CD4-positive, alpha-beta T cell (primary cell): ENCODE measurements around the gene SFTA2. TPM values are rescaled to one million over a fixed set of nuclear protein-coding genes. Genes with fewer than 3 reads are reported as not detected.

ENCODE experiments used
- ATAC-seq: fragments of 200-7000 bp; cut with Tn5 transposase; one replicate; pipeline ENCODE4 v1.10.0; 2022; ENCODE audit warnings: mild to moderate bottlenecking; ENCODE audit not compliant: poor library complexity
- CTCF ChIA-PET: fragments of 350-600 bp; sonication (Branson Sonifier 250); formaldehyde crosslinking; loops from one replicate; lab custom pipeline; 2021; ENCODE audit warnings: antibody characterized with exemption, inconsistent platforms; lab: Charles Lee
- POLR2A ChIA-PET: fragments of 350-600 bp; sonication (Branson Sonifier 250); formaldehyde crosslinking; loops from one replicate; lab custom pipeline; 2021; ENCODE audit warnings: antibody characterized with exemption, inconsistent platforms; lab: Charles Lee
- DNase-seq, 14 experiments: peaks; one replicate each; pipeline ENCODE4 v3.0.0-alpha.2; 2013 to 2020; ENCODE audit warnings: mixed read lengths in 2 of 14
- H3K27ac ChIP-seq, 2 donors: one replicate each; pipeline versions ENCODE4 v1.5.1 to v1.7.0; 2013; ENCODE audit warnings: low read length in 2 of 2, low read depth in 1 of 2, mild to moderate bottlenecking in 1 of 2
- H3K27me3 ChIP-seq, 2 experiments: 1 replicate in 1 of 2; 2 replicates in 1 of 2; pipeline versions ENCODE4 v1.6.1 to v1.7.0; 2013; ENCODE audit warnings: low read length in 2 of 2, control low read depth in 1 of 2, mild to moderate bottlenecking in 1 of 2, moderate library complexity in 1 of 2; ENCODE audit not compliant: insufficient read depth in 2 of 2, control insufficient read depth in 1 of 2
- H3K36me3 ChIP-seq: one replicate; pipeline ENCODE4 v1.6.1; 2013; ENCODE audit warnings: low read length, control low read depth; ENCODE audit not compliant: insufficient read depth
- H3K4me1 ChIP-seq: one replicate; pipeline ENCODE4 v1.6.1; 2013; ENCODE audit warnings: low read length, control low read depth; ENCODE audit not compliant: insufficient read depth
- H3K4me3 ChIP-seq: one replicate; pipeline ENCODE4 v1.5.1; 2013; ENCODE audit warnings: mild to moderate bottlenecking, low read length, moderate library complexity
- H3K9me3 ChIP-seq, 2 experiments: 1 replicate in 1 of 2; 2 replicates in 1 of 2; pipeline versions ENCODE4 v1.6.1 to v1.7.0; 2013; ENCODE audit warnings: low read length in 2 of 2, mild to moderate bottlenecking in 2 of 2, control low read depth in 1 of 2, moderate library complexity in 1 of 2; ENCODE audit not compliant: control insufficient read depth in 1 of 2, insufficient read depth in 1 of 2
- H3K27ac Mint-ChIP-seq: one replicate; pipeline ENCODE4 v1.8.0; 2020; ENCODE audit warnings: mixed read lengths
- H3K27me3 Mint-ChIP-seq: one replicate; pipeline ENCODE4 v1.8.0; 2021; ENCODE audit warnings: mixed read lengths
- H3K36me3 Mint-ChIP-seq: one replicate; pipeline ENCODE4 v1.8.0; 2021; ENCODE audit warnings: low read depth, mixed read lengths
- H3K4me1 Mint-ChIP-seq: one replicate; pipeline ENCODE4 v1.8.0; 2021; ENCODE audit warnings: low read depth, mixed read lengths
- H3K4me3 Mint-ChIP-seq: one replicate; pipeline ENCODE4 v1.8.0; 2020; ENCODE audit warnings: mild to moderate bottlenecking, mixed read lengths
- H3K9me3 Mint-ChIP-seq: one replicate; pipeline ENCODE4 v1.8.0; 2020; ENCODE audit warnings: mixed read lengths
- intact Hi-C, 2 experiments: fragments of 100-400 bp; cut with DNase I in 1 of 2; cut with micrococcal nuclease in 1 of 2; formaldehyde crosslinking; loops; one replicate each; pipeline versions ENCODE4 v1.15.1 to v1.9.0; 2023 to 2025; cut with DNase I, micrococcal nuclease
- total RNA-seq, 174 experiments: library from RNA in 2 of 174; stranded (reverse) in 2 of 174; gene quantifications; one replicate each; pipeline ENCODE4 v1.2.3 and lab custom pipeline; 2021 to 2026
- TF ChIP-seq, protein P1 (sequence below): fragments of 200-600 bp; IDR thresholded peaks from one replicate; pipeline ENCODE4 v1.8.0; 2022; ENCODE audit warnings: antibody characterized with exemption, mild to moderate bottlenecking

SFTA2 gene
- total RNA-seq, 2 experiments from 2014 or later: not detected

DNA sequence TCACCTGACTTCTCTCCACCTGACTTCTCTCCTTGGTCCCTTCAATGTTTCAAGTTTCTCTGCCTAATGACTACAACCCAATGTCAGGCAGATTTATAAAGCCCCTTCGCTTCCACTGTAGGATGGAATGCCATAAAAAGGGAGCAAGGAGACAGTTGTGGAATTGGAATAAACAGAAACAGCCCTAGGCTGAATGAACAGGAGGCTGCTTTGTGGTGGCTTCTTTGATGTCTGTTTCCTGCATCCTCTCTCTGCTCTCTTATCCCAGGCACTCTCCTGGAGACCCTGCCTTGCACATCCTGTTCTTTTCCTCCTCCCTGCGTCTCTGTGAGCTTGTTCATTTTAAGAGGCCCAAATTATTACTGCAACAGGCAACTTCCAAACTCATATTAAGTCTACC, 25.7 kb upstream of the SFTA2 start:
- ATAC-seq (no peak), DNase-seq (no peak)
- TF ChIP-seq, protein P1, sequence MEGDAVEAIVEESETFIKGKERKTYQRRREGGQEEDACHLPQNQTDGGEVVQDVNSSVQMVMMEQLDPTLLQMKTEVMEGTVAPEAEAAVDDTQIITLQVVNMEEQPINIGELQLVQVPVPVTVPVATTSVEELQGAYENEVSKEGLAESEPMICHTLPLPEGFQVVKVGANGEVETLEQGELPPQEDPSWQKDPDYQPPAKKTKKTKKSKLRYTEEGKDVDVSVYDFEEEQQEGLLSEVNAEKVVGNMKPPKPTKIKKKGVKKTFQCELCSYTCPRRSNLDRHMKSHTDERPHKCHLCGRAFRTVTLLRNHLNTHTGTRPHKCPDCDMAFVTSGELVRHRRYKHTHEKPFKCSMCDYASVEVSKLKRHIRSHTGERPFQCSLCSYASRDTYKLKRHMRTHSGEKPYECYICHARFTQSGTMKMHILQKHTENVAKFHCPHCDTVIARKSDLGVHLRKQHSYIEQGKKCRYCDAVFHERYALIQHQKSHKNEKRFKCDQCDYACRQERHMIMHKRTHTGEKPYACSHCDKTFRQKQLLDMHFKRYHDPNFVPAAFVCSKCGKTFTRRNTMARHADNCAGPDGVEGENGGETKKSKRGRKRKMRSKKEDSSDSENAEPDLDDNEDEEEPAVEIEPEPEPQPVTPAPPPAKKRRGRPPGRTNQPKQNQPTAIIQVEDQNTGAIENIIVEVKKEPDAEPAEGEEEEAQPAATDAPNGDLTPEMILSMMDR: no peak
- ChIA-PET POLR2A (no interaction called here), CTCF (no interaction called here)
- no peak overlapping the region for H3K27ac ChIP-seq
- H3K4me1 ChIP-seq: peaks cover 17% of the 10 kb centered on the region
- Mint-ChIP-seq H3K27me3 (peaks cover 19% of the 10 kb centered on the region), H3K9me3 (no peaks in the 10 kb centered on the region), H3K36me3 (no peaks in the 10 kb centered on the region), H3K27ac (no peak overlapping the region), H3K4me3 (no peak overlapping the region), H3K4me1 (peaks cover 28% of the 10 kb centered on the region)
- no peaks in the 10 kb centered on the region for H3K36me3 ChIP-seq
- peaks cover 0 to 3% of the 10 kb centered on the region in 2 experiments for H3K27me3 ChIP-seq
- H3K9me3 ChIP-seq: no peaks in the 10 kb centered on the region
- H3K4me3 ChIP-seq: no peak overlapping the region
- intact Hi-C loops: no loop called here

DNA sequence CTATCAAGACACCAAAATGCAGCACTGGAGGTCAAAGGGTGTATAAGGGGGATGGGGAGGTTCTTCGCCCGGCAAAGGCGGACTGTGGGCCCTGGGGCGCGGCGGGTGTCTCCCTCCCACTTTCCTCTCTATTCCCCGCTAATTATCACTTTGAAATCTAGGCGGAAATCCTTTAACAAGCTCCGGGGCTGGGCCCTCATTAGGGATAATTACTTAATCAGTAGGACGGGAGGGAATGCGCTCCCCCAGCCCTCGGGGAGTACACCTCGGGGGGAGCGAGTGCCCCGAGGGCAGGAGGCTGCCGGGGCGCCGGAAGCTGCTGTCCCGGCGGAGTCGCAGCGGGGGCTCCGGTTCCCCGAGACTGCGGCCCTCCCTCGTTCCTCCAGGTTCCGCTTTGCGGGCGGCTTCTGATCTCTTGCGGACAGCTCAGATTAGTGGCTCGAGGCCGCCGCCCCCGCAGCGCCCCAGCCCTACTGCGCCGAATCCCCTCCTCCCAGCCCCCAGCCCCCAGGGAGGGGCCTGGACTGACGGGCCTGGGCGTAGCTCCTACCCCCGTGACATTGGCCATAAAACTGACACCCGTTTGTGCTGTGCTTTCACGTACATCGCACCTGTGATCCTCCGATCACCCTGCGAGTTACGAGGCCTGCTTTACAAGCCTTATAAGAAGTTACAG, 23.5 kb upstream of the SFTA2 start:
- Mint-ChIP-seq H3K4me3 (peak overlapping the region; percentile 90), H3K9me3 (no peaks in the 10 kb centered on the region), H3K27me3 (peaks cover 39% of the 10 kb centered on the region), H3K4me1 (peaks cover 28% of the 10 kb centered on the region), H3K27ac (peak overlapping the region; percentile 85), H3K36me3 (no peaks in the 10 kb centered on the region)
- Histone ChIP-seq H3K27me3 (peaks cover 0 to 3% of the 10 kb centered on the region in 2 experiments), H3K27ac (peak overlapping the region in 1 of 2 donors; percentile 67), H3K9me3 (no peaks in the 10 kb centered on the region), H3K4me3 (peak overlapping the region; percentile 66), H3K4me1 (peaks cover 17% of the 10 kb centered on the region), H3K36me3 (no peaks in the 10 kb centered on the region)
- CTCF ChIA-PET: no interaction called here
- TF ChIP-seq, protein P1: no peak
- POLR2A ChIA-PET: interaction anchor here (0.8 to 1.8 kb wide), 9 partner anchors 23 to 629 kb away, joined by 3 to 9 read pairs (median 4); partner anchors contain the start of genes DDR1, GTF2H4, TRIM39 and VARS2
- intact Hi-C loops: no loop called here
- peak; percentile 81 for ATAC-seq
- DNase-seq: peak; percentile 39 to 80 (median 66)

DNA sequence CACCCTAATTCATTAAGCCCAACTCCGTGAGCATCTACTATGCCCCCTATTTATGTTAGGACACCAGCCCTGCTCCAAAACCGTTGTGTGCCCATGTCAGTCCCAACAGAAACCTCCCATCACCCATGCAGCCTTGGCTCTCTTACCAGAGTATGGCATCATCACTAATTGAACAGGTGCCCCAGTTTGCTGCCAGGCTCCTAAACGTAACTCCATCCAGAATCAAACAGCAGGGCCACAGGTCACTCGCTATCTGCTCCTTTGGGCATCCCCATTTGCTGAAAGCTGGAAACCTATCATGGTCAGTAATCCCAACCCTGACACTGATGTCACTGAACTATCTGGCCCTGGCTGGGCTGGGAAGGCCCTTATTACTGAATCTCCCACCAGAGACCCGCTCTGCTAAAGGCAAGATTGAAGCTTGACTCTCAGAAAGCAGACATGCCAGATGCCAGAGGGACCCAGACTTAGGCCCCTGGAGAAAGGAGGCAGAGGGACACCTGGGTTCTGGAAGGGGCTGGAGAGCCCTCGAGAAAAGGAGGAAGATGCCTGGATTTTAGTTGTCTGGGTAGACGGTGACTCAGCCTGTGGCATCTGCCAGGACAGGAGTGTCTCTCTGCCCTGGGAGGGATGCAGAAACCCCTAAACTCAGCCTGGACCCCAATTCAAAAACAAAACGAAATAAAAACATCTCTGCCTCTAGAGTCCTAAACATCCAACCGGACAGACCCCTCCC, 22.8 kb upstream of the SFTA2 start:
- H3K4me3 Mint-ChIP-seq: peak overlapping the region; percentile 90
- H3K36me3 ChIP-seq: no peaks in the 10 kb centered on the region
- no peak for DNase-seq
- peak; percentile 9 for ATAC-seq
- H3K4me3 ChIP-seq: peak overlapping the region; percentile 66
- POLR2A ChIA-PET: interaction anchor here (0.8 to 1.8 kb wide), 8 partner anchors 24 to 628 kb away, joined by 3 to 9 read pairs (median 4); partner anchors contain the start of genes DDR1, GTF2H4, TRIM39 and VARS2
- H3K27me3 ChIP-seq: peaks cover 0 to 1% of the 10 kb centered on the region in 2 experiments
- no peaks in the 10 kb centered on the region for H3K36me3 Mint-ChIP-seq
- peaks cover 17% of the 10 kb centered on the region for H3K4me1 ChIP-seq
- TF ChIP-seq, protein P1: no peak
- peak overlapping the region; percentile 85 for H3K27ac Mint-ChIP-seq
- intact Hi-C loops: no loop called here
- H3K9me3 Mint-ChIP-seq: no peaks in the 10 kb centered on the region
- H3K27me3 Mint-ChIP-seq: peaks cover 43% of the 10 kb centered on the region
- peaks cover 28% of the 10 kb centered on the region for H3K4me1 Mint-ChIP-seq
- H3K27ac ChIP-seq: peak overlapping the region in 1 of 2 donors; percentile 67
- no peaks in the 10 kb centered on the region for H3K9me3 ChIP-seq
- CTCF ChIA-PET: no interaction called here
